H9 (cell line): ENCODE measurements around the gene TOMT. TPM values are rescaled to one million over a fixed set of nuclear protein-coding genes. Genes with fewer than 3 reads are reported as not detected.

ENCODE experiments used
- DNase-seq: peaks from one replicate; pipeline ENCODE4 v3.0.0-alpha.2; 2017
- H2AFZ ChIP-seq: one replicate; pipeline ENCODE4 v1.6.1; 2013; ENCODE audit warnings: mild to moderate bottlenecking, low read length, control low read depth, moderate library complexity
- H2AK5ac ChIP-seq: 2 replicates; pipeline ENCODE4 v1.6.1; 2013; ENCODE audit warnings: low read length, control low read depth, mixed read lengths; ENCODE audit not compliant: insufficient read length
- H2BK120ac ChIP-seq: one replicate; pipeline ENCODE4 v1.6.1; 2013; ENCODE audit warnings: low read depth, mild to moderate bottlenecking, low read length, control low read depth, inconsistent platforms; ENCODE audit not compliant: poor library complexity, severe bottlenecking
- H2BK12ac ChIP-seq: 2 replicates; pipeline ENCODE4 v1.6.1; 2013; ENCODE audit warnings: low read length, control low read depth, mixed read lengths, low read depth; ENCODE audit not compliant: insufficient read length
- H2BK15ac ChIP-seq: 2 replicates; pipeline ENCODE4 v1.6.1; 2013; ENCODE audit warnings: low read depth, low read length, control low read depth
- H2BK20ac ChIP-seq: one replicate; pipeline ENCODE4 v1.6.1; 2013; ENCODE audit warnings: low read depth, mild to moderate bottlenecking, low read length, control low read depth, inconsistent platforms; ENCODE audit not compliant: poor library complexity, severe bottlenecking
- H2BK5ac ChIP-seq: 2 replicates; pipeline ENCODE4 v1.6.1; 2013; ENCODE audit warnings: low read length, control low read depth, mixed read lengths; ENCODE audit not compliant: insufficient read length
- H3K14ac ChIP-seq: 2 replicates; pipeline ENCODE4 v1.6.1; 2013; ENCODE audit warnings: low read length, control low read depth; ENCODE audit not compliant: insufficient read depth
- H3K18ac ChIP-seq: 2 replicates; pipeline ENCODE4 v1.6.1; 2013; ENCODE audit warnings: low read depth, mild to moderate bottlenecking, mixed read lengths, low read length, control low read depth; ENCODE audit not compliant: insufficient read length
- H3K23ac ChIP-seq: 2 replicates; pipeline ENCODE4 v1.6.1; 2013; ENCODE audit warnings: low read length, control low read depth, mixed read lengths, low read depth; ENCODE audit not compliant: insufficient read length
- H3K23me2 ChIP-seq: 2 replicates; pipeline ENCODE4 v1.6.1; 2013; ENCODE audit warnings: low read depth, mild to moderate bottlenecking, mixed read lengths, low read length, control low read depth; ENCODE audit not compliant: insufficient read length, poor library complexity, severe bottlenecking
- H3K27ac ChIP-seq: 2 replicates; pipeline ENCODE4 v1.5.1; 2013; ENCODE audit warnings: low read length, control low read depth, mixed read lengths, low read depth; ENCODE audit not compliant: insufficient read length
- H3K27me3 ChIP-seq: 2 replicates; pipeline ENCODE4 v1.6.1; 2013; ENCODE audit warnings: low read length, control low read depth, inconsistent platforms; ENCODE audit not compliant: insufficient read depth
- H3K4ac ChIP-seq: 2 replicates; pipeline ENCODE4 v1.6.1; 2013; ENCODE audit warnings: low read depth, mild to moderate bottlenecking, control low read depth, inconsistent platforms, low read length, moderate library complexity
- H3K4me1 ChIP-seq: 2 replicates; pipeline ENCODE4 v1.6.1; 2013; ENCODE audit warnings: low read length, control low read depth, inconsistent platforms; ENCODE audit not compliant: insufficient read depth
- H3K4me2 ChIP-seq: 2 replicates; pipeline ENCODE4 v1.6.1; 2013; ENCODE audit warnings: low read length, control low read depth, mixed read lengths; ENCODE audit not compliant: insufficient read length, insufficient read depth
- H3K56ac ChIP-seq: 2 replicates; pipeline ENCODE4 v1.6.1; 2013; ENCODE audit warnings: low read depth, mild to moderate bottlenecking, mixed read lengths, low read length, control low read depth; ENCODE audit not compliant: insufficient read length
- H3K79me1 ChIP-seq: 2 replicates; pipeline ENCODE4 v1.6.1; 2013; ENCODE audit warnings: low read depth, mild to moderate bottlenecking, moderate library complexity, low read length, control low read depth, inconsistent platforms; ENCODE audit not compliant: insufficient read depth, poor library complexity, severe bottlenecking
- H3K79me2 ChIP-seq: 2 replicates; pipeline ENCODE4 v1.6.1; 2013; ENCODE audit warnings: low read length, control low read depth, inconsistent platforms; ENCODE audit not compliant: insufficient read depth
- H3K9ac ChIP-seq: 2 replicates; pipeline ENCODE4 v1.6.1; 2013; ENCODE audit warnings: low read length, control low read depth, mixed read lengths; ENCODE audit not compliant: insufficient read length; ENCODE audit errors: extremely low read depth
- H3K9me3 ChIP-seq: one replicate; pipeline ENCODE4 v1.6.1; 2013; ENCODE audit warnings: low read depth, low read length, inconsistent platforms; ENCODE audit not compliant: control insufficient read depth
- H3T11ph ChIP-seq: one replicate; pipeline ENCODE4 v1.6.1; 2013; ENCODE audit warnings: mild to moderate bottlenecking, low read length, control low read depth, inconsistent platforms
- H4K20me1 ChIP-seq: one replicate; pipeline ENCODE4 v1.6.1; 2013; ENCODE audit not compliant: control insufficient read depth, insufficient read length, insufficient read depth
- H4K5ac ChIP-seq: 2 replicates; pipeline ENCODE4 v1.6.1; 2013; ENCODE audit warnings: low read depth, mild to moderate bottlenecking, mixed read lengths, low read length, control low read depth; ENCODE audit not compliant: insufficient read length
- H4K8ac ChIP-seq: replicated peaks from 2 replicates; pipeline ENCODE4 v1.6.1; 2013; ENCODE audit warnings: low read length, control low read depth, mixed read lengths, low read depth; ENCODE audit not compliant: insufficient read length
- H4K91ac ChIP-seq: 2 replicates; pipeline ENCODE4 v1.6.1; 2013; ENCODE audit warnings: low read depth, mild to moderate bottlenecking, moderate library complexity, mixed read lengths, low read length, control low read depth; ENCODE audit not compliant: insufficient read length
- H3K27ac Mint-ChIP-seq, 3 experiments: 2 replicates in 2 of 3; 3 replicates in 1 of 3; pipeline ENCODE4 v1.8.0; 2020 to 2021; ENCODE audit warnings: mixed read lengths in 3 of 3, mild to moderate bottlenecking in 1 of 3, moderate library complexity in 1 of 3
- H3K27me3 Mint-ChIP-seq: 2 replicates; pipeline ENCODE4 v1.8.0; 2021; ENCODE audit warnings: low read depth, mild to moderate bottlenecking, moderate library complexity, mixed read lengths
- H3K36me3 Mint-ChIP-seq, 3 experiments: 2 replicates in 2 of 3; 3 replicates in 1 of 3; pipeline ENCODE4 v1.8.0; 2020 to 2021; ENCODE audit warnings: low read depth in 3 of 3, mixed read lengths in 3 of 3; ENCODE audit not compliant: insufficient read depth in 1 of 3
- H3K4me1 Mint-ChIP-seq, 2 experiments: 2 replicates each; pipeline ENCODE4 v1.8.0; 2020; ENCODE audit warnings: mixed read lengths in 2 of 2
- H3K4me3 Mint-ChIP-seq, 2 experiments: 2 replicates in 1 of 2; 3 replicates in 1 of 2; pipeline ENCODE4 v1.8.0; 2020 to 2021; ENCODE audit warnings: mild to moderate bottlenecking in 2 of 2, mixed read lengths in 2 of 2, moderate library complexity in 1 of 2
- H3K9me3 Mint-ChIP-seq, 2 experiments: 2 replicates in 1 of 2; 3 replicates in 1 of 2; pipeline ENCODE4 v1.8.0; 2020; ENCODE audit warnings: mild to moderate bottlenecking in 2 of 2, mixed read lengths in 2 of 2, moderate library complexity in 1 of 2
- WGBS: extraction: QIAGEN DNeasy Blood & Tissue Kit; methylation state at CpG from one replicate; pipeline ENCODE4 v1.1.7; 2013; ENCODE audit warnings: missing lambda C conversion rate, low lambda C conversion rate, mixed read lengths; ENCODE audit not compliant: insufficient read length; ENCODE audit errors: extremely low coverage; 5-methylcytosine and 5-hydroxymethylcytosine counted together
- total RNA-seq: library from RNA; stranded (reverse); gene quantifications from 2 replicates; pipeline ENCODE4 v1.2.1, GENCODE V29; 2021
- TF ChIP-seq, protein P1 (sequence below): fragments of 200-600 bp; sonication (generic); conservative IDR thresholded peaks from 3 replicates; pipeline ENCODE4 v1.8.0; 2021; ENCODE audit warnings: antibody characterized with exemption, mild to moderate bottlenecking

The TOMT gene
- total RNA-seq, 1 experiment from 2014 or later, result not detected

DNA sequence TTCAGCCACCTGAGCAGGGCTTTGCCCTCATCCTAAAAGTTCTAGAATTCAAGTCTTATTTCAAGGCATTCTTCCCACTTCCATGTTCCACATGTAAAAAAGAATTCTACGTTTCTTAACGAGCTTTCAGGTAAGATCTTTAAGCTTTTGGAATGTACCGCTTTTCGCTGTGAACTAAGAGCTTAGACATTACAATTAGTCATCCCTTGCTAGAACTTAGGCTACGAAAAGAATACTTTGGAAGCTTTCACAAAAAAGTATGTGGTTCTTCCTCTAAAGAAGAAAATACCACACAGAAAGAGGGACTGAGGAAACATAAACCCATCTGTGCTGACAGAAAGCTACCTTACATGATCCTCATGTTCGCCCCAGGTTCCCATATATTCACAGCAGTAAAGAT, 27.2 kb upstream of the TOMT start:
- Mint-ChIP-seq H3K27me3 (no peaks in the 10 kb centered on the region; the same call in 1 of the 2 replicates), H3K36me3 (peaks cover 1 to 20% (median 14%) of the 10 kb centered on the region in 3 experiments), H3K4me3 (peak overlapping the region; percentile 80 to 95), H3K27ac (peak overlapping the region in 1 of 3 experiments; percentile 67; a peak in 1 of 7 replicates), H3K9me3 (no peaks in the 10 kb centered on the region), H3K4me1 (peaks cover 27 to 38% of the 10 kb centered on the region in 2 experiments)
- WGBS, result no CpG with 5 or more reads among the region's 6 CpGs
- H3K56ac ChIP-seq, result no peak overlapping the region
- peaks cover 22% of the 10 kb centered on the region for H3K79me2 ChIP-seq
- H3K27ac ChIP-seq, result no peak overlapping the region
- H3K14ac ChIP-seq, result no peak overlapping the region
- no peak overlapping the region for H4K5ac ChIP-seq
- no peak for DNase-seq
- peaks cover 7% of the 10 kb centered on the region for H3K23me2 ChIP-seq
- no peak overlapping the region for H2BK5ac ChIP-seq
- H2AFZ ChIP-seq, result no peak overlapping the region
- H3K79me1 ChIP-seq, result no peaks in the 10 kb centered on the region
- no peak overlapping the region for H3K23ac ChIP-seq
- H2BK12ac ChIP-seq, result no peak overlapping the region
- no peak overlapping the region for H4K8ac ChIP-seq
- H3K9me3 ChIP-seq, result no peaks in the 10 kb centered on the region
- H3K4ac ChIP-seq, result no peak overlapping the region
- H4K91ac ChIP-seq, result no peak overlapping the region
- H4K20me1 ChIP-seq, result no peaks in the 10 kb centered on the region
- no peak overlapping the region for H3K4me2 ChIP-seq
- H2BK120ac ChIP-seq, result no peak overlapping the region
- no peaks in the 10 kb centered on the region for H3K4me1 ChIP-seq
- H2BK15ac ChIP-seq, result no peak overlapping the region
- TF ChIP-seq, protein P1, sequence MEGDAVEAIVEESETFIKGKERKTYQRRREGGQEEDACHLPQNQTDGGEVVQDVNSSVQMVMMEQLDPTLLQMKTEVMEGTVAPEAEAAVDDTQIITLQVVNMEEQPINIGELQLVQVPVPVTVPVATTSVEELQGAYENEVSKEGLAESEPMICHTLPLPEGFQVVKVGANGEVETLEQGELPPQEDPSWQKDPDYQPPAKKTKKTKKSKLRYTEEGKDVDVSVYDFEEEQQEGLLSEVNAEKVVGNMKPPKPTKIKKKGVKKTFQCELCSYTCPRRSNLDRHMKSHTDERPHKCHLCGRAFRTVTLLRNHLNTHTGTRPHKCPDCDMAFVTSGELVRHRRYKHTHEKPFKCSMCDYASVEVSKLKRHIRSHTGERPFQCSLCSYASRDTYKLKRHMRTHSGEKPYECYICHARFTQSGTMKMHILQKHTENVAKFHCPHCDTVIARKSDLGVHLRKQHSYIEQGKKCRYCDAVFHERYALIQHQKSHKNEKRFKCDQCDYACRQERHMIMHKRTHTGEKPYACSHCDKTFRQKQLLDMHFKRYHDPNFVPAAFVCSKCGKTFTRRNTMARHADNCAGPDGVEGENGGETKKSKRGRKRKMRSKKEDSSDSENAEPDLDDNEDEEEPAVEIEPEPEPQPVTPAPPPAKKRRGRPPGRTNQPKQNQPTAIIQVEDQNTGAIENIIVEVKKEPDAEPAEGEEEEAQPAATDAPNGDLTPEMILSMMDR, result no peak
- H3K27me3 ChIP-seq, result no peaks in the 10 kb centered on the region
- H2AK5ac ChIP-seq, result no peak overlapping the region
- H2BK20ac ChIP-seq, result no peak overlapping the region
- no peak overlapping the region for H3T11ph ChIP-seq
- H3K18ac ChIP-seq, result no peak overlapping the region
- H3K9ac ChIP-seq, result no peak overlapping the region
